K562 treated with DMSO at 1 percent for 12 hours (cell line): ENCODE data around the gene FOXI1. TPM values are rescaled to one million over a fixed set of nuclear protein-coding genes. Genes with fewer than 3 reads are reported as not detected.

Experiments used
- total RNA-seq: library from RNA; unstranded; fragments of 300-600 nt; gene quantifications from 2 replicates; pipeline ENCODE4 v1.2.3, GENCODE V29; 2022; ENCODE audit not compliant: insufficient read depth

The FOXI1 gene
- not detected in 2 replicates for total RNA-seq

DNA sequence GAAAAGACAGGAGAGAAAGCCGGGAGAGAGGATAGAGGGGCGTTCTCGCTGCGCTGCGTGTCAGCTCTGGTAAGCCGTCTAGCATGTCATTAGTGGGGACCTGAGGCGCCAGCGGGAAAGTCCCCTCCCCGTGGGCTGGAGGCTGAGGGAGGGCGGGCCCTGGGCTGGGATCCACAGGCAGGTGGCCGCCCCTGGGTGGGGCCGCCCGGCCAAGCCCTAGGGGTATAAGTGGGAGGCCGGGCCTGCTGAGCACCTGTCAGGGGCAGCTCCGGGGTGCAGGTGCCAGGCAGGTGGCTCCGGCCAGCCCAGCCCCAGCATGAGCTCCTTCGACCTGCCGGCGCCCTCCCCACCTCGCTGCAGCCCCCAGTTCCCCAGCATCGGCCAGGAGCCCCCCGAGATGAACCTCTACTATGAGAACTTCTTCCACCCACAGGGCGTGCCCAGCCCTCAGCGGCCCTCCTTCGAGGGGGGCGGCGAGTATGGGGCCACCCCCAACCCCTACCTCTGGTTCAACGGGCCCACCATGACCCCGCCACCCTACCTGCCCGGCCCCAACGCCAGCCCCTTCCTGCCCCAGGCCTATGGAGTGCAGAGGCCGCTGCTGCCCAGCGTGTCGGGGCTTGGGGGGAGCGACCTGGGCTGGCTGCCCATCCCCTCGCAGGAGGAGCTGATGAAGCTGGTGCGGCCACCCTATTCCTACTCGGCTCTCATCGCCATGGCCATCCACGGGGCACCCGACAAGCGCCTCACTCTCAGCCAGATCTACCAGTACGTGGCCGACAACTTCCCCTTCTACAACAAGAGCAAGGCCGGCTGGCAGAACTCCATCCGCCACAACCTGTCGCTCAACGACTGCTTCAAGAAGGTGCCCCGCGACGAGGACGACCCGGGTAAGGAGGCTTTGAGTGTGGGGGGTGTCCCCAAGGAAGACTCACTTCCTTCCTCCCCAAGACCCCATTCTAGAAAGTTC is at the start of gene FOXI1:
Gene FOXI1, plus strand, starts transcription at position 256 of the 970 bp plus-strand sequence. Its CDS starts 61 bp downstream, at position 317.

Other genes with a start within 250 kb of the FOXI1 start
- gene INSYN2B, start 125.4 kb upstream of the FOXI1 start, total RNA-seq = not detected in 2 replicates
- not detected in 2 replicates for gene C5orf58, start 127.1 kb downstream of the FOXI1 start, total RNA-seq
- gene LCP2, start 191.9 kb downstream of the FOXI1 start, total RNA-seq = 6.3 and 15.7 TPM in 2 replicates